Lower leg skin (tissue), 4 donors: Measurements from ENCODE around the gene SPATC1L. TPM values are rescaled to one million over a fixed set of nuclear protein-coding genes. Genes with fewer than 3 reads are reported as not detected.
"Not testable (repeated sequence)": the region's sequence is repeated elsewhere in the genome, so short reads cannot be mapped to it uniquely, and the experiment has no call there.

Source experiments
- DNase-seq, 2 donors: peaks; one replicate each; pipeline ENCODE4 v3.0.0-alpha.2; 2019; ENCODE audit warnings: low spot score in 2 of 2
- H3K4me3 ChIP-seq: fragments of 200-600 bp; sonication (generic); 2 replicates; pipeline ENCODE4 v1.5.1; 2017; ENCODE audit warnings: mild to moderate bottlenecking, low read depth; ENCODE audit not compliant: poor library complexity, severe bottlenecking
- POLR2A ChIP-seq, 2 donors: fragments of 450-650 bp; IDR thresholded peaks; one replicate each; pipeline ENCODE4 v1.6.1; 2016 to 2017; ENCODE audit warnings: antibody characterized with exemption in 2 of 2, mild to moderate bottlenecking in 1 of 2, moderate library complexity in 1 of 2
- WGBS, 2 donors: methylation state at CpG; one replicate each; pipeline ENCODE4 v1.1.5; 2018; 5-methylcytosine and 5-hydroxymethylcytosine counted together
- intact Hi-C: fragments of 100-400 bp; cut with DNase I; formaldehyde crosslinking; loops from one replicate; pipeline ENCODE4 v1.15.0; 2023; ENCODE audit warnings: low total_unique reads
- total RNA-seq, 4 donors: library from RNA; depleted of rRNA; stranded (reverse); fragments of >200 nt; gene quantifications; one replicate each; pipeline ENCODE4 v1.1.0, GENCODE V29; 2016
- TF ChIP-seq, protein P1 (sequence below), 3 donors: fragments of 450-650 bp; IDR thresholded peaks; one replicate each; pipeline ENCODE4 v1.5.1; 2016; ENCODE audit warnings: antibody characterized with exemption in 3 of 3, mild to moderate bottlenecking in 3 of 3, moderate library complexity in 2 of 3

The SPATC1L gene
- total RNA-seq, 4 donors from 2014 or later = 2.1 to 7.5 (median 4.0) TPM

DNA sequence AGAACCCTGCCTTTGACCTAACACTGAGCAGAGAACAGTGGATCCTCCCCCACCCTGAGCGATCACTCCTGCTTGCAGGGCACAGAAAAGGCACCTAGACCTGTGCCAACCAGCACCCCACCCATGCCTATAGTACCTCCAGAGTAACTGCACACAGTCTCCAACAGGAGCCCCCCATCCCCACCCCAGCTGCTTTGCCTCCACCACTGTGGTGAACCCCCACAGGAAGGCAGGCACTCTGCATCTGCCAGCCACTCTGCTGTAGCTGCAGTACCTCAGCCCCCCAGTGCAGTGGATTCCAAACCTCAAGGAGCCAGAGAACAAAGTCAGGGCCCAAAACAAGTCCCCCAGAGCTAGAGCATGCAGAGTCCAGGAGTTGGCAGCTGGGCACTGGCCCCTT is 10.7 kb downstream of the SPATC1L start:
- H3K4me3 ChIP-seq = no peak overlapping the region
- WGBS, 2 donors = 86 to 100% methylated on average over 1 of the region's 1 CpG
- intact Hi-C loops = no loop called here
- TF ChIP-seq, protein P1, sequence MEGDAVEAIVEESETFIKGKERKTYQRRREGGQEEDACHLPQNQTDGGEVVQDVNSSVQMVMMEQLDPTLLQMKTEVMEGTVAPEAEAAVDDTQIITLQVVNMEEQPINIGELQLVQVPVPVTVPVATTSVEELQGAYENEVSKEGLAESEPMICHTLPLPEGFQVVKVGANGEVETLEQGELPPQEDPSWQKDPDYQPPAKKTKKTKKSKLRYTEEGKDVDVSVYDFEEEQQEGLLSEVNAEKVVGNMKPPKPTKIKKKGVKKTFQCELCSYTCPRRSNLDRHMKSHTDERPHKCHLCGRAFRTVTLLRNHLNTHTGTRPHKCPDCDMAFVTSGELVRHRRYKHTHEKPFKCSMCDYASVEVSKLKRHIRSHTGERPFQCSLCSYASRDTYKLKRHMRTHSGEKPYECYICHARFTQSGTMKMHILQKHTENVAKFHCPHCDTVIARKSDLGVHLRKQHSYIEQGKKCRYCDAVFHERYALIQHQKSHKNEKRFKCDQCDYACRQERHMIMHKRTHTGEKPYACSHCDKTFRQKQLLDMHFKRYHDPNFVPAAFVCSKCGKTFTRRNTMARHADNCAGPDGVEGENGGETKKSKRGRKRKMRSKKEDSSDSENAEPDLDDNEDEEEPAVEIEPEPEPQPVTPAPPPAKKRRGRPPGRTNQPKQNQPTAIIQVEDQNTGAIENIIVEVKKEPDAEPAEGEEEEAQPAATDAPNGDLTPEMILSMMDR (IDR thresholded peaks at IDR 0.05) = no peak
- no peak for TF ChIP-seq POLR2A (IDR thresholded peaks at IDR 0.05)
- DNase-seq = peak in 1 of 2 donors; percentile 70

- 89 to 96% methylated on average over 5 of the region's 6 CpGs for WGBS, 2 donors
These were observed 11.3 kb downstream of the SPATC1L start for GRCh38 chr21:46172863-46173528.

DNA sequence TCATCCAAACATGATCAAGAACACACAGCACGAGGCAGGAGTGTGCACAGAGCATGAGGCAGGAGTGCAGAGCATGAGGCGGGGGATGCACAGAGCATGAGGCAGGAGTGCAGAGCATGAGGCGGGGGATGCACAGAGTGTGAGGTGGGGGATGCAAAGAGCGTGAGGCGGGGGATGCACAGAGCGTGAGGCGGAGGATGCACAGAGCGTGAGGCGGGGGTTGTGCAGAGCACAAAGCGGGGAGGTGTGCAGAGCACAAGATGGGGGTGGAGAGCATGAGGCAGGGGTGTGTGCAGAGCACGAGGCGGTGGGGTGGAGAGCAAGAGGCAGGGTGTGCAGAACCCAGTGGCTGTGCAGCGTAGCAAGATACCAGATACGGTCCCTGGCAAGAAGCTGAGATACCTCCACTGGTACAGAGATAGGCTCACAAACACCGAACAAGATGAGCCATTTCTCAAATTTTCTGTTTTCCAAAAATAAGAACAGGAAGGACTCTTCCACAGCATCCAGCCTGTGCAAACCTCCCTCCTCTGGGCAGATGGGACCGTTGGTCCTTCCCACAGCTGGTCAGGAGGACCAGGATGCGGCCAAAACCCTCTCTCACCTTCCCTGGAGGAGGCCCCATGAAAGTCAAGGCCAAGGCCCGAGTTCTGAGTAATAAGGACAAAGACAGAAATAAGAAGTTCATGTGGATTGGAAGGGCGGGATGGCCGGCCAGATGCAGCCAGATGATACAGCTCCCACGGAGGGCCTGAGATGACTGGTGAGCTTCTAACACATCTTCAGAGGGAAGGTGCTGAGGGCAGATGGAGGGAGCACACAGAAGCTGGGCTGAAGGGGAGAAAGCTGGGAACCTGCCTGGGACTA is 12.0 kb downstream of the SPATC1L start:
- no peak overlapping the region for H3K4me3 ChIP-seq
- intact Hi-C loops = no loop called here
- peak in 1 of 2 donors; percentile 54 for DNase-seq
- WGBS, 2 donors = 83 to 86% methylated on average over 21 of the region's 21 CpGs
- no peak for TF ChIP-seq POLR2A (IDR thresholded peaks at IDR 0.05)
- TF ChIP-seq, protein P1 (IDR thresholded peaks at IDR 0.05) = no peak

More at GRCh38 chr21:46172863-46173528, 11.3 kb downstream of the SPATC1L start:
- intact Hi-C loops = no loop called here
- peak in 1 of 2 donors; percentile 79 for DNase-seq
- H3K4me3 ChIP-seq = no peak overlapping the region
- no peak for TF ChIP-seq POLR2A (IDR thresholded peaks at IDR 0.05)
- TF ChIP-seq, protein P1 (IDR thresholded peaks at IDR 0.05) = no peak

GRCh38 chr21:46171585-46171984 is 12.7 kb downstream of the SPATC1L start:
- intact Hi-C loops = no loop called here
- no peak for TF ChIP-seq POLR2A (IDR thresholded peaks at IDR 0.05)
- TF ChIP-seq, protein P1 (IDR thresholded peaks at IDR 0.05) = no peak
- no peak overlapping the region for H3K4me3 ChIP-seq
- WGBS, 2 donors = 24 to 50% methylated on average over 2 of the region's 2 CpGs
- peak in 1 of 2 donors; percentile 53 for DNase-seq

DNA sequence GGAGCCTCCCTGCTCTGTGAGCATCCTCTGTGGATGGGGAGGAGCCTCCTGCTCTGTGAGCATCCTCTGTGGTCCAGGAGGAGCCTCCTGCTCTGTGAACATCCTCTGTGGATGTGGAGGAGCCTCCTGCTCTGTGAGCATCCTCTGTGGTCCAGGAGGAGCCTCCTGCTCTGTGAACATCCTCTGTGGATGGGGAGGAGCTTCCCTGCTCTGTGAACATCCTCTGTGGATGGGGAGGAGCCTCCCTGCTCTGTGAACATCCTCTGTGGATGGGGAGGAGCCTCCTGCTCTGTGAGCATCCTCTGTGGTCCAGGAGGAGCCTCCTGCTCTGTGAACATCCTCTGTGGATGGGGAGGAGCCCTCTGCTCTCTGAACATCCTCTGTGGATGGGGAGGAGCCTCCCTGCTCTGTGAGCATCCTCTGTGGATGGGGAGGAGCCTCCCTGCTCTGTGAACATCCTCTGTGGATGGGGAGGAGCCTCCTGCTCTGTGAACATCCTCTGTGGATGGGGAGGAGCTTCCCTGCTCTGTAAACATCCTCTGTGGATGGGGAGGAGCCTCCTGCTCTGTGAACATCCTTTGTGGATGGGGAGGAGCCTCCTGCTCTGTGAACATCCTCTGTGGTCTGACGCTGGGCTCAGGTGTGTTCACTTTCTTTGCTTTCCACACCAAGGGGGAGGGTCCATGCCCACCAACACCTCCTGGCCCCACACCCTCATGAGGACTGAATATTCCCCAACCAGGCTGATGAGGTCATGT is 13.6 kb downstream of the SPATC1L start:
- H3K4me3 ChIP-seq, intact Hi-C loops: not testable (repeated sequence)
- 73 to 100% methylated on average over 1 of the region's 1 CpG for WGBS, 2 donors
- peak in 1 of 2 donors; percentile 69 for DNase-seq
